GM12878 (cell line): ENCODE measurements around the gene PFKFB3. TPM values are rescaled to one million over a fixed set of nuclear protein-coding genes. Genes with fewer than 3 reads are reported as not detected.
A peak's percentile ranks its signal among the peaks of the same experiment; 100 is the strongest.

Source experiments
- ATF7 ChIP-seq: fragments of 450-650 bp; IDR thresholded peaks from 2 replicates; pipeline ENCODE4 v1.6.1; 2016; ENCODE audit warnings: low read depth, mild to moderate bottlenecking
- CBX5 ChIP-seq: sonication (generic); IDR thresholded peaks from 2 replicates; pipeline ENCODE4 v1.6.1; 2016; ENCODE audit warnings: low read depth, moderate library complexity, mild to moderate bottlenecking, inconsistent platforms
- CEBPB ChIP-seq, 2 experiments: fragments of 150-350 bp in 1 of 2; IDR thresholded peaks; 2 replicates each; pipeline ENCODE4 v1.6.1; 2012 to 2014; ENCODE audit warnings: low read depth in 2 of 2, low read length in 2 of 2, borderline replicate concordance in 1 of 2, inconsistent platforms in 1 of 2
- CREM ChIP-seq: IDR thresholded peaks from 2 replicates; pipeline ENCODE4 v1.6.1; 2014; ENCODE audit warnings: antibody characterized with exemption, low read depth
- DPF2 ChIP-seq: fragments of 450-650 bp; IDR thresholded peaks from 2 replicates; pipeline ENCODE4 v1.6.1; 2017; ENCODE audit warnings: mild to moderate bottlenecking
- EGR1 ChIP-seq, 2 experiments: IDR thresholded peaks; 1 replicate in 1 of 2; 2 replicates in 1 of 2; pipeline ENCODE4 v1.6.1; 2011 to 2012; ENCODE audit warnings: low read depth in 2 of 2, low read length in 2 of 2, borderline replicate concordance in 1 of 2, mild to moderate bottlenecking in 1 of 2, moderate library complexity in 1 of 2
- HSF1 ChIP-seq: fragments of 150-350 bp; IDR thresholded peaks from 2 replicates; pipeline ENCODE4 v1.6.1; 2014; ENCODE audit warnings: mild to moderate bottlenecking, low read depth, low read length
- IRF4 ChIP-seq: IDR thresholded peaks from 2 replicates; pipeline ENCODE4 v1.6.1; 2011; ENCODE audit warnings: low read depth, low read length
- JUND ChIP-seq: IDR thresholded peaks from 2 replicates; pipeline ENCODE4 v1.6.1; 2012; ENCODE audit warnings: low read depth, mild to moderate bottlenecking, low read length, improper control_type of control experiment, moderate library complexity
- KAT2A ChIP-seq: conservative IDR thresholded peaks from 2 replicates; pipeline ENCODE4 v1.6.1; 2011; ENCODE audit warnings: low read depth, low read length; ENCODE audit not compliant: control insufficient read depth
- KDM1A ChIP-seq: fragments of 200-600 bp; sonication (generic); IDR thresholded peaks from 2 replicates; pipeline ENCODE4 v1.6.1; 2016; ENCODE audit warnings: borderline replicate concordance
- MEF2A ChIP-seq: IDR thresholded peaks from 2 replicates; pipeline ENCODE4 v1.6.1; 2011; ENCODE audit warnings: low read depth, mild to moderate bottlenecking, low read length, moderate library complexity; ENCODE audit not compliant: insufficient read depth
- MEF2B ChIP-seq: fragments of 450-650 bp; IDR thresholded peaks from 2 replicates; pipeline ENCODE4 v1.6.1; 2018; ENCODE audit warnings: mild to moderate bottlenecking, moderate library complexity; ENCODE audit not compliant: partially characterized antibody, poor library complexity, severe bottlenecking
- MYC ChIP-seq: IDR thresholded peaks from 2 replicates; pipeline ENCODE4 v1.6.1; 2011; ENCODE audit warnings: mild to moderate bottlenecking, low read length, moderate library complexity, inconsistent platforms; ENCODE audit not compliant: insufficient read depth, insufficient replicate concordance, insufficient read length, severe bottlenecking
- NFYA ChIP-seq: IDR thresholded peaks from 2 replicates; pipeline ENCODE4 v1.6.1; 2011; ENCODE audit warnings: low read depth, mild to moderate bottlenecking, low read length, improper control_type of control experiment, borderline replicate concordance
- PML ChIP-seq: IDR thresholded peaks from 2 replicates; pipeline ENCODE4 v1.6.1; 2012; ENCODE audit warnings: low read length, inconsistent platforms
- PRDM15 ChIP-seq: fragments of 450-650 bp; formaldehyde crosslinking; IDR thresholded peaks from 2 replicates; pipeline ENCODE4 v1.4.0; 2020; ENCODE audit warnings: mild to moderate bottlenecking, moderate library complexity
- RB1 ChIP-seq: fragments of 450-650 bp; formaldehyde crosslinking; IDR thresholded peaks from 2 replicates; pipeline ENCODE4 v1.6.1; 2017; ENCODE audit warnings: mild to moderate bottlenecking, borderline replicate concordance
- RBBP5 ChIP-seq: fragments of 200-600 bp; sonication (generic); conservative IDR thresholded peaks from 2 replicates; pipeline ENCODE4 v1.6.1; 2016
- SMAD5 ChIP-seq: IDR thresholded peaks from 2 replicates; pipeline ENCODE4 v1.6.1; 2016; ENCODE audit warnings: antibody characterized with exemption, low read depth
- SRF ChIP-seq, 2 experiments: IDR thresholded peaks; 2 replicates each; pipeline ENCODE4 v1.6.1; 2011; ENCODE audit warnings: low read depth in 2 of 2, low read length in 2 of 2, mild to moderate bottlenecking in 1 of 2, moderate library complexity in 1 of 2
- YBX1 ChIP-seq: fragments of 450-650 bp; IDR thresholded peaks from 2 replicates; pipeline ENCODE4 v1.6.1; 2016; ENCODE audit warnings: antibody characterized with exemption
- polyA plus RNA-seq, 11 experiments: library from polyadenylated mRNA; depleted of rRNA in 4 of 11; unstranded in 6 of 11; stranded (reverse) in 5 of 11; fragments of >200 nt; fragmentation: Nextera tagmentation in 4 of 11; fragmentation: Illumina TruSeq in 1 of 11; extraction: Ambion mirVana in 4 of 11; extraction: Trizol in 1 of 11; gene quantifications; 1 replicate in 1 of 11; 2 replicates in 10 of 11; pipeline versions ENCODE4 v1.2.1 to v1.2.3, GENCODE V29; 2011 to 2016; ENCODE audit warnings: inconsistent platforms in 2 of 11, missing spikeins in 2 of 11, low read depth in 1 of 11
- total RNA-seq, 4 experiments: library from RNA; depleted of rRNA in 3 of 4; stranded (reverse); fragments of >200 nt in 3 of 4; fragmentation: Illumina TruSeq in 1 of 4; extraction: Trizol in 1 of 4; gene quantifications; 2 replicates each; pipeline versions ENCODE4 v1.2.1 to v1.2.3, GENCODE V29; 2013 to 2021
- TF ChIP-seq, protein P1 (sequence below): fragments of 450-650 bp; IDR thresholded peaks from 2 replicates; pipeline ENCODE4 v1.6.1; 2014; ENCODE audit warnings: mild to moderate bottlenecking
- TF ChIP-seq, protein P2 (sequence below): IDR thresholded peaks from 2 replicates; pipeline ENCODE4 v1.6.1; 2012; ENCODE audit warnings: low read length, inconsistent platforms

PFKFB3 gene
- total and polyA plus RNA-seq, 10 of the 15 experiments (the other 5 are each of a cell fraction or from before 2014, with no cell fraction given) = 1.6 to 46.7 (median 13.7) TPM

GRCh38 chr10:6300106-6300783 lies 97.5 kb downstream of the PFKFB3 start (continued):
- no peak for TF ChIP-seq PRDM15 (CRISPR knock-in tag)
- TF ChIP-seq MEF2B = peak; percentile 84
- TF ChIP-seq KAT2A = no peak
- no peak for TF ChIP-seq RBBP5
- TF ChIP-seq, protein P1, sequence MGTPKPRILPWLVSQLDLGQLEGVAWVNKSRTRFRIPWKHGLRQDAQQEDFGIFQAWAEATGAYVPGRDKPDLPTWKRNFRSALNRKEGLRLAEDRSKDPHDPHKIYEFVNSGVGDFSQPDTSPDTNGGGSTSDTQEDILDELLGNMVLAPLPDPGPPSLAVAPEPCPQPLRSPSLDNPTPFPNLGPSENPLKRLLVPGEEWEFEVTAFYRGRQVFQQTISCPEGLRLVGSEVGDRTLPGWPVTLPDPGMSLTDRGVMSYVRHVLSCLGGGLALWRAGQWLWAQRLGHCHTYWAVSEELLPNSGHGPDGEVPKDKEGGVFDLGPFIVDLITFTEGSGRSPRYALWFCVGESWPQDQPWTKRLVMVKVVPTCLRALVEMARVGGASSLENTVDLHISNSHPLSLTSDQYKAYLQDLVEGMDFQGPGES = no peak
- TF ChIP-seq ATF7 = peak; percentile 83
- TF ChIP-seq SMAD5 = no peak
- TF ChIP-seq NFYA = no peak
- TF ChIP-seq CBX5 = peak; percentile 76; the same call in 1 of the 2 replicates
- no peak for TF ChIP-seq KDM1A
- TF ChIP-seq SRF (IDR thresholded peaks at IDR 0.05; ENCODE audit: low read depth in 2 of 2, low read length in 2 of 2) = peak in 1 of 2 experiments; percentile 11; a peak in 1 of 4 replicates
- peak; percentile 87; the same call in 1 of the 2 replicates for TF ChIP-seq CREM
- TF ChIP-seq, protein P2, sequence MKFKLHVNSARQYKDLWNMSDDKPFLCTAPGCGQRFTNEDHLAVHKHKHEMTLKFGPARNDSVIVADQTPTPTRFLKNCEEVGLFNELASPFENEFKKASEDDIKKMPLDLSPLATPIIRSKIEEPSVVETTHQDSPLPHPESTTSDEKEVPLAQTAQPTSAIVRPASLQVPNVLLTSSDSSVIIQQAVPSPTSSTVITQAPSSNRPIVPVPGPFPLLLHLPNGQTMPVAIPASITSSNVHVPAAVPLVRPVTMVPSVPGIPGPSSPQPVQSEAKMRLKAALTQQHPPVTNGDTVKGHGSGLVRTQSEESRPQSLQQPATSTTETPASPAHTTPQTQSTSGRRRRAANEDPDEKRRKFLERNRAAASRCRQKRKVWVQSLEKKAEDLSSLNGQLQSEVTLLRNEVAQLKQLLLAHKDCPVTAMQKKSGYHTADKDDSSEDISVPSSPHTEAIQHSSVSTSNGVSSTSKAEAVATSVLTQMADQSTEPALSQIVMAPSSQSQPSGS = peak; percentile 91
- peak; percentile 44; the same call in 1 of the 2 replicates for TF ChIP-seq MEF2A
- no peak for TF ChIP-seq YBX1
- TF ChIP-seq IRF4 = peak; percentile 76; the same call in 1 of the 2 replicates
- no peak for TF ChIP-seq HSF1
- TF ChIP-seq CEBPB (IDR thresholded peaks at IDR 0.05; ENCODE audit: borderline replicate concordance in 1 of 2, low read depth in 2 of 2, low read length in 2 of 2) = no peak
- TF ChIP-seq JUND = peak; percentile 16; the same call in 1 of the 2 replicates
- no peak; the same call in 1 of the 2 replicates for TF ChIP-seq PML
- TF ChIP-seq RB1 = no peak
- no peak for TF ChIP-seq EGR1 (IDR thresholded peaks at IDR 0.05; ENCODE audit: borderline replicate concordance in 1 of 2, low read depth in 2 of 2, low read length in 2 of 2)
- no peak for TF ChIP-seq MYC
- peak; percentile 97 for TF ChIP-seq DPF2
